ENCODE measurements around the gene CCNY. TPM values are rescaled to one million over a fixed set of nuclear protein-coding genes. Genes with fewer than 3 reads are reported as not detected.
"Not testable (repeated sequence)": the region's sequence is repeated elsewhere in the genome, so short reads cannot be mapped to it uniquely, and the experiment has no call there.

Gene CCNY
- total RNA-seq, 1 donor from 2014 or later: 44.3 TPM

DNA sequence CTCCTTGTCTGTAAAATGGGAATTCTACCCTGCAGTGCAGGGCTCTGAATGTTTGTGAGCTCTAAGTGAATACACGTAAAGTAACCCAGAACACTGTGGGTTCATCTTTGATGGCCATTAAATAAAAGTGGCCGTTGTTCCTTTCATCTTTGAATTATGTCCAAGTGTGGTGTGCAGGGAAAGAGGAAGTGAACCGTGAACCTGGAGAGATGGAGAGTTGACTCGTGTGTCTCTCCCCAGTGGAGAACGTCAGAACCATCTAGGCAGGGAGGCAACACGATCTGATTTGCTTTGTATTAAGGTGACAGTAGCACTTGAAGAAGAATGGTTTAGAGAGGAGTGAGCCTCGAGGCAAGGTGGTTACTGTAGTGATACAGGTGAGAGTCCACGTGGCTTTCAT lies 175.3 kb downstream of the CCNY start:
- DNase-seq (ENCODE audit: low spot score): no peak

GRCh38 chr10:35516102-35516670 lies 179.9 kb downstream of the CCNY start:
- DNase-seq (ENCODE audit: low spot score): no peak

DNA sequence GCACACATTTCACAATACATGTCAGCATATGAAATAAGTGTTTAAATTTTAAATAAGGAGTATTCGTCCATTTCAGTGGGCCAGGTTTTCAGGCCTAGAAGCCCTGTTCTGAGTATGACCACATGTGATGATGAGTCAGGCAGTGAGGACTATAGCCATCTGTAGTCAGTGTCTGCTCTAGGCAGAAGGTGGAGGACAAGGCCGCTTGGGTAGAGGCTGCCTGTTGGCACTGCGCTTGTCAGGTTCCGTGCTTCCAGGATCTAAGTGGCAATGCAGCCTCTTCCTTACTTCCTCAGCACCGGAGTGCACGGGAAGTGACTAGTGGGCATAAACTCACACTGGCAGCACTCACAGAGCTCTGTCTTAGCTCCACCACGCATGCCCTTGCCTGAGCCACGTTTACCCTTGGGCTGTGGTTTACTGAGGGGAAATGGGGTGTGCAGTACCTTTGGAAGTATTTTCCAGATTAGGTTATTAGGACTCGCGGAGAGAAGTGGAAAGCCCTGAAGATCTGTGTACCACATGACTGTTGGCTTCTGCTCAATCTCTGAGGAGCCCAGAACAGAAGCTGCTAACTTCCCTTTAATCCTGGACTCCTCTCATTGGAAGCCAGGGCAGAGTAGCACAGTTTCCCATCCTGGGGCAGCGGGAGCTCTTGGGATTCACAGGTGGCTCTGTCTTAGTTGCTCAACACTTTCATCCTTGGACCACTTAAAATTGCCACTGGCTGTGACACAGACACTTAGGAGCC lies 181.3 kb downstream of the CCNY start:
- no peak for DNase-seq (ENCODE audit: low spot score)

GRCh38 chr10:35518187-35518586 lies 181.9 kb downstream of the CCNY start:
- DNase-seq (ENCODE audit: low spot score): not testable (repeated sequence)

GRCh38 chr10:35520996-35521395 lies 184.7 kb downstream of the CCNY start:
- no peak for DNase-seq (ENCODE audit: low spot score)

GRCh38 chr10:35523670-35524225 lies 187.4 kb downstream of the CCNY start:
- DNase-seq (ENCODE audit: low spot score): no peak

- no peak for DNase-seq (ENCODE audit: low spot score)
These were observed 190.4 kb downstream of the CCNY start for GRCh38 chr10:35526746-35527145.

- no peak for DNase-seq (ENCODE audit: low spot score)
These were observed 195.8 kb downstream of the CCNY start for GRCh38 chr10:35532141-35532540.

DNA sequence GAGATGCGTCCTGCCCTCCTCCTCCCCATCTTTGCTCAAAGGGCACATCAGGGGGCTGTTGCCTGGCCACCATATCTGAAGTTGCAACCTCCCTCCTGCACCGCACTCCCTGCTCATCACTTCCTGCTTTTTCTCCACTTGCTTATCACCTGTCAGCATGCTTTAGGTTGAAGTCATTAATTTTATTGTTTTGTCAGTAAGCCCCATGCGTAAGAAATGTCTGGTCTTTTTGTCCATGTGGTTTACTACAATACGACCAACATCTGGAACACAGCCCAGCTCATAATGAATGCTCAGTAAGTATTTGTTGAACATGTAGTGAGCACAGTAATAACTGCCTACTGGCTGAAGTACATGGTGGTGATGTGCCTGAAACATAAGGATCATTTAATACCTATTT lies 197.3 kb downstream of the CCNY start:
- DNase-seq (ENCODE audit: low spot score): no peak

- DNase-seq (ENCODE audit: low spot score): no peak
These were observed 198.8 kb downstream of the CCNY start for GRCh38 chr10:35535136-35535535.

DNA sequence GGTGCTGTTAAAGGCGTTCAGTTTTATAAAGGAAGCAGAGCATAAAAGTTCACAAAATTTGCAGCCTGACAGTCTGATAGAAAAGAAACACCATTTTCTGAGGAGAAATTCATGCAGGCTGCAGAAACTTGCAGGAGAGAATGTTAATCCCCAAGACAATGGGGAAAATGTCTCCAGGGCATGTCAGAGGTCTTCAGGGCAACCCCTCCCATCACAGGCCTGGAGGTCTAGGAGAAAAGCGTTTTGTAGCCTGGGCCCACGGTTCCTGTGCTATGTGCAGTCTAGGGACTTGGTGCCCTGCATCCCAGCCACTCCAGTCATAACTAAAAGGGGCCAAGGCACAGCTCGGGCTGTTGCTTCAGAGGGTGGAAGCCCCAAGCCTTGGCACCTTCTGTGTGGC lies 200.5 kb downstream of the CCNY start:
- DNase-seq (ENCODE audit: low spot score): no peak

- not testable (repeated sequence) for DNase-seq (ENCODE audit: low spot score)
These were observed 201.6 kb downstream of the CCNY start for GRCh38 chr10:35537925-35538324.

GRCh38 chr10:35540296-35541164 lies 204.2 kb downstream of the CCNY start:
- DNase-seq (ENCODE audit: low spot score): no peak

- no peak for DNase-seq (ENCODE audit: low spot score)
These were observed 205.4 kb downstream of the CCNY start for GRCh38 chr10:35541720-35542119.

DNA sequence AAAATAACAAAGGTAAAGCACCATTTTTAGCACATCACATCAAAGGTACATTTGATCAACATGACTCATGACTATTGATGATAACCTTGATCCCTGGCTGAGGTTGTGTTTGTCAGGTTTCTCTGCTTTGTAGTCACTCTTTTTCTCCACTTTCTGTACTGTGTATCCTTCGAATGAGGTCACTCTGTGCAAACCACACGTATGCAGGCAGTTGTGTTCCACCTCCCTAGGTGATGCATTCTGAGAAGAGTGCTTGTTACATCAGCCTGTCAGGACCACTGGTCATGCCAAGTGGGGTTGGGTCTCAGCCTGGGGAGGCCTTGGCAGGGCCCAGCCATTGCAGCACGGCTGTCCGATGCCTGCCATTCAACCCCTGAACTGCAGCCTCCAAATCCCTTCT lies 206.0 kb downstream of the CCNY start:
- no peak for DNase-seq (ENCODE audit: low spot score)

DNA sequence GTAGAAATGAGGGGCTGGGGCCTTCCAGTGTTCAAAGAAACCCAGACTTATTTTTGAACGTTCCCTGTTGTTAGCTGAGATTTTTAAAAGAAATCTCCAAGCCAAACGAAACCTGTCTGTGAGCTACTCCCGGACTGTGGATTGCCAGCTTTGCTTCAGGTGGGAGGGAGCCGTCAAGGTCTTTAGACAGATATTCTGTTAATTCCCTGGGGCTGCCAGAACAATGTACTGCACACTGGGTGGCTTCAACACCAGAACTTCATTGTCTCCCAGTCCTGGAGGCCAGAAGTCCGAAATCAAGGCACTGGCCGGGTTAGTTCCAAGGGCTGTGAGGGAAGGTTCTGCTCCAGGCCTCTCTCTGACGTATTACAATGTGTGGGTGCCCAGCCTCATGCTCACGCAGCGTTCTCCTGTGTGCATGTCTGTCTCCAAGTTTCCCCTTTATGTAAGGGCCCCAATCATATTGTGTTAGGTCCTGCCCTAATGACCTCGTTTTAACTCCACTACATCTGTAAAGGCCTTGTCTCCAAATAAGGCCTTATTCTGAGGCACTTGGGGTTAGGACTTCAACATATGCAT lies 208.9 kb downstream of the CCNY start:
- no peak for DNase-seq (ENCODE audit: low spot score)

DNA sequence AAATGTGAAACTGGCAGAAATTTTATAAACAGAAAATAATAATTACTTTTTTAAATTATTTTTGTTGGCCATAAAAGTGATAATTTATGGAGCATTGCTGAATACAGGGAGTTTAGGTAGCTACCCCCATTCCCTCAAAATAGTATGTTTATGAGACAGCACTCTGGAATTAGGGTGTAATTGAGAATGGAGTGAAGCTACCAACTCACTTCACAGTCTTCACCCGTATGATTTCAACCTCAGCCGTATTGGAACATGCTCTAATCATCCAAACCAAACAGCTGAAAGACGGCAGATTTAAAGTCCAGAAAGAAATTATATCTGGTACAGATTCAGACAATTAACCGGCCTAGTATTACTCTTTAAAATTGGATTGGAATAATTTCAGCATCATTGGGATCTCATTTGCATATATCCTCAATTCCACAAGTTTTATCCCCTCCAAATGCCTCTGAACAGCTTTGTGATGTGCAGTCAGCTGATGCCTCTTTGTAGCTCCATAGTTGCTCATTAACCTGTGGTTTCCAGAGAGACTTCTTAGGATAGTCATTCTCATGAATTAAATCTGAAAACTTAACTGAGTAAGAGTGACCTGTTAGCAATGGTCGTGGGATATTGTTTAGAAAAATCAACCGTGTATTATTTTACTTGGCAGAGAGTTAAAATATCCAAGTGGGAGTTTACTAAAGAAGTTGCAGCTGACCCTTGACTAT lies 209.7 kb downstream of the CCNY start:
- DNase-seq (ENCODE audit: low spot score): no peak

- DNase-seq (ENCODE audit: low spot score): peak; percentile 12
These were observed 210.5 kb downstream of the CCNY start for GRCh38 chr10:35546824-35547225.

DNA sequence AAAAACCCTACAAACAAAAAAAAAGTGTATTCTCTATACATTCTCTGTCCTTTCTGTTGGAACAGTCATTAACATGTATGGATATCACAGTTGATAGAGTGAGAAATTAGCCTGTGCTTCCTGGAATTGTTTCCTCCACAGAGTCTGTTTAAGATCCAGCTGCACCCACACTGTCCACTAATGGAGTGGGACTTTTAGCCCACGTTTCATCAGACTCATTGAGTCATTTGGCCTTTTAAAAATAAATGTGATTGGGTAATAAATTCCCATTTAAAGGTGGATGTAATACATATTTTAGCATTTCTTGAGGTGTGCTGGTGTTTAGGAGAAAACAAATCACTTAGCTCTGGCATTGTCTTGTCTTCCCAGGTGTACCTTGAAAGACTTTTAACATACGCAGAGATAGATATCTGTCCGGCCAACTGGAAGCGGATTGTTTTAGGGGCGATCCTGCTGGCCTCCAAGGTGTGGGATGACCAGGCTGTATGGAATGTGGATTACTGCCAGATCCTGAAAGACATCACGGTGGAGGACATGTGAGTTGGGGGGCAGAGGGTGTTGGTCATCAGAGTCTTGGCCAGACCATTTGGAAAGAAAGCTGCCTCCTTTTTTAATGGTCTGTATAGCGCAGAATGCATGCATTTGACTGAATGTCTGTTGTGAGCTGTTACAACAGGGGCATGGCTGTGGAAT lies 216.5 kb downstream of the CCNY start:
- DNase-seq (ENCODE audit: low spot score): no peak

DNA sequence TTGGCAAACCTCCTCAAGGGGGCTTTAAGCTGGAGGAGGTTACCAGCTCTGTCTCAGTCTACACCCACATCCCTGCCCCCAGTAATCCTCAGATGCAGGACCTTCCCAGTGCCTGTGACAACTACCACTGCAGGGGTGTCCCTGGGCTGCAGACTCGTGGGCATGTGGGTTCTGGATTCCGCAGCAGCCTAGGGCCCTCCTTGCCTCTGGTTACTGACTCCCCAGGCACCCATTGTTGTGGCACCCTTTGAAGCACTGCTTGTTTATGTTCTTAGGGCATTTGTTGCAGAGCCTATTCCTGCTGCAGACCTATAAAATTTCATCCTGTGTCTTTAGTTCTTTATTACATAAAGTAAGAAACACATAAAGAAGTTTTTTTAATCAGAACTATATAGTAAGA lies 217.7 kb downstream of the CCNY start:
- no peak for DNase-seq (ENCODE audit: low spot score)

Data from umbilical cord (tissue), 2 donors.